ENCODE results near the gene CAMKMT.

- TF ChIP-seq, protein P1, sequence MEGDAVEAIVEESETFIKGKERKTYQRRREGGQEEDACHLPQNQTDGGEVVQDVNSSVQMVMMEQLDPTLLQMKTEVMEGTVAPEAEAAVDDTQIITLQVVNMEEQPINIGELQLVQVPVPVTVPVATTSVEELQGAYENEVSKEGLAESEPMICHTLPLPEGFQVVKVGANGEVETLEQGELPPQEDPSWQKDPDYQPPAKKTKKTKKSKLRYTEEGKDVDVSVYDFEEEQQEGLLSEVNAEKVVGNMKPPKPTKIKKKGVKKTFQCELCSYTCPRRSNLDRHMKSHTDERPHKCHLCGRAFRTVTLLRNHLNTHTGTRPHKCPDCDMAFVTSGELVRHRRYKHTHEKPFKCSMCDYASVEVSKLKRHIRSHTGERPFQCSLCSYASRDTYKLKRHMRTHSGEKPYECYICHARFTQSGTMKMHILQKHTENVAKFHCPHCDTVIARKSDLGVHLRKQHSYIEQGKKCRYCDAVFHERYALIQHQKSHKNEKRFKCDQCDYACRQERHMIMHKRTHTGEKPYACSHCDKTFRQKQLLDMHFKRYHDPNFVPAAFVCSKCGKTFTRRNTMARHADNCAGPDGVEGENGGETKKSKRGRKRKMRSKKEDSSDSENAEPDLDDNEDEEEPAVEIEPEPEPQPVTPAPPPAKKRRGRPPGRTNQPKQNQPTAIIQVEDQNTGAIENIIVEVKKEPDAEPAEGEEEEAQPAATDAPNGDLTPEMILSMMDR (IDR thresholded peaks at IDR 0.05): no peak
- TF ChIP-seq POLR2A (IDR thresholded peaks at IDR 0.05): no peak
These were observed 409.8 kb downstream of the CAMKMT start for GRCh38 chr2:44771522-44771921.
